GM12891 (cell line): Measurements from ENCODE around the gene MAP1LC3C. TPM values are rescaled to one million over a fixed set of nuclear protein-coding genes. Genes with fewer than 3 reads are reported as not detected.
A peak's percentile ranks its signal among the peaks of the same experiment; 100 is the strongest.

Source experiments
- DNase-seq: peaks from one replicate; pipeline ENCODE4 v3.0.0; 2011; ENCODE audit warnings: low spot score; ENCODE audit not compliant: insufficient read length
- FAIRE-seq: peaks from 2 replicates; lab custom pipeline; 2011; peaks lifted over from hg19 to GRCh38; lab: Jason Lieb, UNC
- PAX5 ChIP-seq: IDR thresholded peaks from 2 replicates; pipeline ENCODE4 v1.6.1; 2011; ENCODE audit warnings: low read length, moderate library complexity, mild to moderate bottlenecking; ENCODE audit not compliant: insufficient read depth, severe bottlenecking
- POLR2A ChIP-seq: IDR thresholded peaks from 2 replicates; pipeline ENCODE4 v1.6.1; 2011; ENCODE audit warnings: low read depth, low read length, control low read depth
- POLR2AphosphoS5 ChIP-seq: IDR thresholded peaks from 2 replicates; pipeline ENCODE4 v1.6.1; 2011; ENCODE audit warnings: low read depth, low read length, control low read depth
- POU2F2 ChIP-seq: IDR thresholded peaks from 2 replicates; pipeline ENCODE4 v1.6.1; 2011; ENCODE audit warnings: low read depth, mild to moderate bottlenecking, control low read depth, low read length, moderate library complexity
- SPI1 ChIP-seq: IDR thresholded peaks from 2 replicates; pipeline ENCODE4 v1.6.1; 2011; ENCODE audit warnings: low read depth, low read length, control low read depth
- TAF1 ChIP-seq: IDR thresholded peaks from 2 replicates; pipeline ENCODE4 v1.6.1; 2011; ENCODE audit warnings: low read depth, low read length, control low read depth
- polyA plus RNA-seq: library from polyadenylated mRNA; unstranded; fragments of >200 nt; gene quantifications from one replicate; pipeline ENCODE4 v1.2.1, GENCODE V29; 2012; ENCODE audit warnings: low read depth, missing spikeins, inconsistent platforms; ENCODE audit not compliant: missing spikeins

Gene MAP1LC3C
- not detected for polyA plus RNA-seq

GRCh38 chr1:241999026-241999425, at the start of gene MAP1LC3C:
Gene MAP1LC3C (minus strand): TSS chr1:241999098. CDS start chr1:241999008, 90 bp downstream.
- FAIRE-seq (no peak), DNase-seq (no peak)
- TF ChIP-seq POU2F2: no peak
- TF ChIP-seq POLR2AphosphoS5: no peak
- no peak for TF ChIP-seq POLR2A
- TF ChIP-seq TAF1: no peak
- no peak for TF ChIP-seq SPI1
- TF ChIP-seq PAX5: no peak

GRCh38 chr1:242043165-242043564, 44.3 kb upstream of the MAP1LC3C start:
- TF ChIP-seq TAF1 (no peak), POLR2AphosphoS5 (no peak), POU2F2 (no peak), POLR2A (no peak), PAX5 (no peak)
- DNase-seq (no peak), FAIRE-seq (no peak)

- no peak for DNase-seq
- no peak for TF ChIP-seq POLR2AphosphoS5
- TF ChIP-seq TAF1: no peak
- no peak for TF ChIP-seq PAX5
- TF ChIP-seq POU2F2: no peak
- no peak for TF ChIP-seq SPI1
- no peak for TF ChIP-seq POLR2A
- no peak for FAIRE-seq
Measured at GRCh38 chr1:242034392-242034791, 35.5 kb upstream of the MAP1LC3C start.

- TF ChIP-seq TAF1: no peak
- TF ChIP-seq POLR2A: no peak
- no peak for TF ChIP-seq PAX5
- TF ChIP-seq SPI1: no peak
- no peak for TF ChIP-seq POU2F2
- no peak for TF ChIP-seq POLR2AphosphoS5
- DNase-seq: no peak
- no peak for FAIRE-seq
Measured at GRCh38 chr1:242033447-242033846, 34.5 kb upstream of the MAP1LC3C start.

GRCh38 chr1:242030071-242030470, 31.2 kb upstream of the MAP1LC3C start:
- DNase-seq (no peak), FAIRE-seq (no peak)
- TF ChIP-seq PAX5: no peak
- TF ChIP-seq POLR2AphosphoS5: no peak
- TF ChIP-seq POLR2A: no peak

- no peak for FAIRE-seq
- TF ChIP-seq POU2F2 (no peak), POLR2A (no peak), PAX5 (no peak), TAF1 (no peak), POLR2AphosphoS5 (no peak), SPI1 (no peak)
- no peak for DNase-seq
Measured at GRCh38 chr1:242025681-242026080, 26.8 kb upstream of the MAP1LC3C start.

GRCh38 chr1:242023805-242024204, 24.9 kb upstream of the MAP1LC3C start:
- TF ChIP-seq PAX5: no peak
- no peak for TF ChIP-seq POU2F2
- TF ChIP-seq TAF1: no peak
- no peak for TF ChIP-seq POLR2A
- no peak for TF ChIP-seq POLR2AphosphoS5
- no peak for TF ChIP-seq SPI1
- FAIRE-seq (no peak), DNase-seq (no peak)

- TF ChIP-seq SPI1 (no peak), PAX5 (no peak)
- FAIRE-seq (no peak), DNase-seq (no peak)
Measured at GRCh38 chr1:242019018-242019417, 20.1 kb upstream of the MAP1LC3C start.

- FAIRE-seq (peak; percentile 84), DNase-seq (peak; percentile 30)
- TF ChIP-seq TAF1 (no peak), SPI1 (no peak), POLR2A (no peak), PAX5 (no peak), POU2F2 (no peak), POLR2AphosphoS5 (no peak)
Measured at GRCh38 chr1:242017580-242018233, 18.8 kb upstream of the MAP1LC3C start.

- no peak for TF ChIP-seq POLR2AphosphoS5
- no peak for FAIRE-seq
- no peak for DNase-seq
Measured at GRCh38 chr1:242016479-242016878, 17.6 kb upstream of the MAP1LC3C start.
